Lung (tissue), 10 donors: ENCODE results near the gene CRYAA. TPM values are rescaled to one million over a fixed set of nuclear protein-coding genes. Genes with fewer than 3 reads are reported as not detected.
"Not testable (repeated sequence)": the region's sequence is repeated elsewhere in the genome, so short reads cannot be mapped to it uniquely, and the experiment has no call there.

Source experiments
- ATAC-seq: fragments of 200-7000 bp; cut with Tn5 transposase; one replicate; pipeline ENCODE4 v1.9.1; 2020; ENCODE audit warnings: moderate number of reproducible peaks; ENCODE audit not compliant: insufficient read depth, low FRiP score
- DNase-seq, 3 donors: peaks; one replicate each; pipeline ENCODE4 v3.0.0-alpha.2; 2013 to 2017
- H3K27ac ChIP-seq, 2 donors: one replicate each; pipeline ENCODE4 v1.5.1; 2013; ENCODE audit warnings: mild to moderate bottlenecking in 2 of 2, moderate library complexity in 2 of 2, control low read depth in 1 of 2, inconsistent platforms in 1 of 2, low read depth in 1 of 2, low read length in 1 of 2
- H3K27me3 ChIP-seq, 3 donors: one replicate each; pipeline ENCODE4 v1.5.1; 2013; ENCODE audit warnings: low read length in 2 of 3; ENCODE audit not compliant: control insufficient read depth in 3 of 3, insufficient read depth in 3 of 3
- H3K36me3 ChIP-seq, 4 donors: one replicate each; pipeline ENCODE4 v1.5.1; 2013; ENCODE audit warnings: low read length in 4 of 4, mild to moderate bottlenecking in 1 of 4, moderate library complexity in 1 of 4; ENCODE audit not compliant: control insufficient read depth in 4 of 4, insufficient read depth in 4 of 4
- H3K4me1 ChIP-seq, 5 donors: one replicate each; pipeline ENCODE4 v1.5.1; 2013; ENCODE audit warnings: low read length in 5 of 5, mild to moderate bottlenecking in 2 of 5, moderate library complexity in 1 of 5; ENCODE audit not compliant: control insufficient read depth in 5 of 5, insufficient read depth in 5 of 5
- H3K4me3 ChIP-seq: one replicate; pipeline ENCODE4 v1.5.1; 2013; ENCODE audit warnings: mild to moderate bottlenecking, control low read depth, moderate library complexity
- H3K9ac ChIP-seq, 2 donors: one replicate each; pipeline ENCODE4 v1.5.1; 2013; ENCODE audit warnings: low read length in 2 of 2, control low read depth in 1 of 2; ENCODE audit not compliant: insufficient read depth in 1 of 2
- H3K9me3 ChIP-seq, 4 donors: one replicate each; pipeline ENCODE4 v1.5.1; 2013; ENCODE audit warnings: low read length in 3 of 4, mild to moderate bottlenecking in 1 of 4, moderate library complexity in 1 of 4; ENCODE audit not compliant: control insufficient read depth in 4 of 4, insufficient read depth in 3 of 4
- WGBS, 2 donors: extraction: QIAGEN DNeasy Blood & Tissue Kit; methylation state at CpG; one replicate each; pipeline ENCODE4 v1.1.7; 2013; 5-methylcytosine and 5-hydroxymethylcytosine counted together
- polyA plus RNA-seq, 2 donors: library from polyadenylated mRNA; stranded (reverse); fragments of 200-250 nt; gene quantifications; one replicate each; pipeline ENCODE4 v1.2.1, GENCODE V29; 2013
- total RNA-seq, 2 donors: library from RNA; depleted of rRNA in 1 of 2; stranded (reverse); fragments of >200 nt in 1 of 2; gene quantifications; one replicate each; pipeline ENCODE4 v1.2.1, GENCODE V29; 2014 to 2021
- donor health status: Bipolar disorder and iron deficiency.
- donor health status: healthy.
- donor health status: DM: yes; HTN: yes; CAD: no.

The CRYAA gene
- total and polyA plus RNA-seq, 4 donors, result not detected

DNA sequence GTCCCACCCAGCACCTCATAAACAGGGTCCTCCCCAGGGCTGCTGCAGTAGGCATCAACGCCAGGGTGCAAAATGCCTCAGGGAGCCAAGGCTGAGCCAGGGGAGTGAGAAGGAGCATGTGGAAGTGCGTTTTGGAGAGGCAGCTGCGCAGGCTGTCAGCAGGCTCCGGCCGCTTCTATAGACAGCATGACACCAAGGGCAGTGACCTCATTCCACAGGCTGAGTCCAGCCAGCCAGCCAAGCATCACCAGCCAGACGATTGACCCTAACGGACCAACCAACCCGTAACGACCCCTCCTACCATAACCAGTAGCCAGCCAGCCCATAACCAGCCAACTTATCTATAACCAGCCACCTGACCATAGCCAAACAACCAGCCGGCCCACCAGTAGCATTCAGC lies 1.1 kb downstream of the CRYAA start:
- not testable (repeated sequence) for H3K27ac ChIP-seq, H3K4me3 ChIP-seq, H3K9me3 ChIP-seq, DNase-seq, H3K27me3 ChIP-seq, ATAC-seq, H3K4me1 ChIP-seq, H3K36me3 ChIP-seq, H3K9ac ChIP-seq
- no CpG with 5 or more reads among the region's 10 CpGs for WGBS, 2 donors

DNA sequence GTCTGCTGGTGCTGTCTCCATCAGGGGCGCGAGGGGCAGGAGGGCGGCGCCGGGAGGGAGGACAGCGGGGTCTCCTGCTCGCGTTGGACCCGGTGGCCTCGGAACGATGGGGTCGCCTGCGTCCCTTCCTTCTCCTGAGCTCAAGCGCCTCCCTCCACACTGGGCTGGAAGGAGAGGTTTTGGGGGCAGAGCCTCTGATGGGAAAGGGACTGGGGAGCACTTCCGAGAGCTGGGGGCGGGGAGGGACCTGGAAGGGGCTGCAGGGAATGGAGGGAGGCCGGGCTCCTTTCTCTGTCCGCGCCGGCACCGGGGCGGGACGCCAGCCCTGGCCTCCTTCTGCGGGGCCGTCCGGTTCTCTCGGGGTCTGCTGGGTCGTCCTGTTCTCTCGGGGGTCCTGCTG lies 4.0 kb downstream of the CRYAA start:
- not testable (repeated sequence) for H3K4me1 ChIP-seq, H3K36me3 ChIP-seq, H3K4me3 ChIP-seq, ATAC-seq, H3K9me3 ChIP-seq, DNase-seq, H3K9ac ChIP-seq, H3K27ac ChIP-seq, H3K27me3 ChIP-seq
- 36% methylated on average over 4 of the region's 29 CpGs; no CpG with 5 or more reads in 1 of the 2 donors for WGBS, 2 donors

DNA sequence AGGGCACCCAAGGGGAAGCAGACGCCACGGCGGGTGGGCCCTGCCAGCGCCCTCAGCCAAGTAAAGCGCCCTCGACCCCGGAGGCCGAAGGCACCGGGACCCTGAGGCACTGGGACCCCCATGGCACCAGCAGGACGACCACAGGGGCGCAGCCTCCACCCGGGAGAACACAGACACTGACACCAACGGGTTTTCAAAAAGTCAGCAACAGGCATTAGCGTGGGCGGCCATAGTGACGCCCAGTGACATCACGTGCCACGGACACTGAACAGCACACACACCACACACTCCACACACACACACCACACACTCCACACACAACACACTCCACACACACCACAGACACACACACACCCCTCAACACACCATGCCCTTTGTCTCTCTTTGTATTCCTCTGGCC lies 4.6 kb downstream of the CRYAA start:
- not testable (repeated sequence) for H3K4me3 ChIP-seq, H3K9me3 ChIP-seq, H3K9ac ChIP-seq, H3K36me3 ChIP-seq, H3K27ac ChIP-seq, H3K4me1 ChIP-seq, H3K27me3 ChIP-seq, ATAC-seq, DNase-seq
- 17% methylated on average over 7 of the region's 18 CpGs; no CpG with 5 or more reads in 1 of the 2 donors for WGBS, 2 donors

DNA sequence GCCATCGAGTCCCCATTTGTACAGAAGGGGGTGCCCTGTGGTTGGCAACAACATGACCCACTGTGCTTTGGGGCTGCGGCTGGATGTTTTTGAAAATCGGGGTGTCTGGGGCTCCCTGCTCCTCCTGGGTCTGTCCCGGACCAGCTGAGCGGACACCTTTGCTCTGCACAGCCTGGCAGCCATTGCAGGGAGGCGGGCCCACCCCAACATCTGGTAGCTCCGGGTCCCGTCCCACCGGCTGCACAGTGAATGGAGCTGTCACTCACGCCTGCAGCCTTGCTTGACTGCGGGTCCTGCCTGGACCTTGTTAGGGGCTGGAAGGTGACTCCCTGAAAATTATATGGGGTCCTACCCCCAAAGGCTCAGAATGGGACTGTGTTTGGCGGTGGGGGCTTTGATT lies 5.1 kb downstream of the CRYAA start:
- not testable (repeated sequence) for H3K36me3 ChIP-seq, H3K27ac ChIP-seq, H3K4me1 ChIP-seq, DNase-seq, H3K27me3 ChIP-seq, H3K9me3 ChIP-seq, H3K9ac ChIP-seq, ATAC-seq, H3K4me3 ChIP-seq
- WGBS, 2 donors, result 87 to 98% methylated on average over 5 to 8 of the region's 12 CpGs

DNA sequence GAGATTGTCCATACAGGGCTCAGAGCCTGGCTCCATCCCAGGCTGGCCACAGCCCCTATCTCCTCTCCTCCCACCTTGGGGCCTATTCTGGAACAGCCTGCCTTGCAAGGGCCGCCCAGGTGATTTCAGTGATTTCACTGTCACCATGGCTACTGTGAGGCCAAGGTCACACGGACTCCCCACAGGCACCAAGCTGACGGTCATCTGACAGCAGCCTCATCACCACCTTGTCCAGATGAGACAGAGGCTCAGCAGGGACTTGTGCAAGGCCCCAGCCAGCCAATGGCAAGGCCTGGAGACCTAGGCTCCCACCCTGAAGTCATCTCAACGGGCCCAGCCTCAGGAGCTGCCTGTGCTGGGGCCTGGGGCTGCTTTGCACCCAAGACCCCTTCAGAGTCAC lies 6.2 kb downstream of the CRYAA start:
- 75 to 92% methylated on average over 2 of the region's 4 CpGs for whole genome bisulfite sequencing, 2 donors
- not testable (repeated sequence) for H3K27me3 ChIP-seq, H3K27ac ChIP-seq, H3K4me1 ChIP-seq, DNase-seq, H3K4me3 ChIP-seq, H3K36me3 ChIP-seq, H3K9me3 ChIP-seq, ATAC-seq, H3K9ac ChIP-seq

DNA sequence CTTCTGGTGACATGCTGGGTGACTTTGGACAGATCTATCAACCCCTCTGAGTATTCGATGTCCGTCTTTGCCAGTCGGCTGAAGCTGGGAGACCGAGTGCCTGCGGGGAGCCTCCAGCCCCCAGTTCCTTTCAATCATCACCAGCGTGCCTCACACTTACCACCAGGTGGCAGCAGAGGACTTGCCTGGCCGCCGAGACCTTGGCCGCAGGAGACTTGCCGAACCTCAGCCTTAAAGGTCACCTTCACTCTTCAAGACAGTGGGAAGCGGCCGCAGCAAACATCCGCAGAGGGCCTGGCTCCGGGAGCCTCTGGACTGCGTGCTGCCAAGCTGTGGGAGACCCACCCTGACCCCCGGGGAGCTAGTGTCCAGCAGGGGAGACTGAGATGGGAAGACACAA lies 7.8 kb downstream of the CRYAA start:
- H3K4me1 ChIP-seq, H3K27me3 ChIP-seq, H3K9ac ChIP-seq, DNase-seq, H3K4me3 ChIP-seq, H3K36me3 ChIP-seq, H3K27ac ChIP-seq, H3K9me3 ChIP-seq: not testable (repeated sequence)
- ATAC-seq, result peak; percentile 87
- WGBS, 2 donors, result no CpG with 5 or more reads among the region's 16 CpGs

DNA sequence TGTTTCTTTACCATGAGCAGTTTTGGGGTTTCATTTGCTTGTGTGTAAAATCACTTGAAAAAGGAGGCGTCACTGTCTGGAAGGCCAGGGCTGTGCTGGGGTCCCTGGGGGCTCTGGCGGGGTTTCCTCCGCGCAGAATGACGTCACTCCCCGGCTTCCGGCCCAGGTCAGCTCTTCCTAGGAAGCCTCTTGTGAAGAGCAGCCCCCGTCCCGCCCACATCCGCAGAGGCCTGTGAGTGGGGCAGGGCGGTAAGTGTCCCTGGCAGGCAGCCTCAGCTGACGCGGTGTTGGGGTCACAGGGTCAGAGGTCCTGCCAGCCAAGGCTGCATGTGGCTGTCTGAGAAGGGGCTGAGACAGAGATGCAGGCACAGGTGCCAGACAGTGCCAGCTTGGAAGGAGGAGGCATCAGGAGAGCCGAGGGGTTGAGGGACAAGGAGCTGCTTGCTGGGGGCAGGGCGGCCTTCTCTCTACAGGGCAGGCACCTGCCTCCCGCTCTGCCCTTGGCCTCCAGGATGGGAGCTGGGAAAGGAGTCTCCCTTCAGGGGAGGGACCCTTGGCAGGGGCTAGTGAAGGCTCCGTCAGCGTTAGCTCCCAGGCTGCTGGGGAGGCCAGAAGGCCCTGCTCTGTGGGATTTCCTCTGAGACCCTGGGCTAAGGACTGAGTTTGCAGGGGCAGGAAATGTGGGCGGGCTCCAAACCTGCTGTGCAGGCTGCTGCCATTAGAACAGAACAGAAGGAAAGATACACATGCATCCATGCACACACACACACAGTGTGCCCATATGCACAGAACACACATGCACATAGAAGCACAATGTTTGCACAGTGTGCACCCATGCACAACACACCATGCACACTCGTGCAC lies 8.5 kb downstream of the CRYAA start:
- no CpG with 5 or more reads among the region's 20 CpGs for WGBS, 2 donors
- not testable (repeated sequence) for H3K9ac ChIP-seq, H3K36me3 ChIP-seq, H3K27ac ChIP-seq, H3K27me3 ChIP-seq, H3K4me1 ChIP-seq, DNase-seq, H3K9me3 ChIP-seq, H3K4me3 ChIP-seq
- peak; percentile 75 for ATAC-seq

DNA sequence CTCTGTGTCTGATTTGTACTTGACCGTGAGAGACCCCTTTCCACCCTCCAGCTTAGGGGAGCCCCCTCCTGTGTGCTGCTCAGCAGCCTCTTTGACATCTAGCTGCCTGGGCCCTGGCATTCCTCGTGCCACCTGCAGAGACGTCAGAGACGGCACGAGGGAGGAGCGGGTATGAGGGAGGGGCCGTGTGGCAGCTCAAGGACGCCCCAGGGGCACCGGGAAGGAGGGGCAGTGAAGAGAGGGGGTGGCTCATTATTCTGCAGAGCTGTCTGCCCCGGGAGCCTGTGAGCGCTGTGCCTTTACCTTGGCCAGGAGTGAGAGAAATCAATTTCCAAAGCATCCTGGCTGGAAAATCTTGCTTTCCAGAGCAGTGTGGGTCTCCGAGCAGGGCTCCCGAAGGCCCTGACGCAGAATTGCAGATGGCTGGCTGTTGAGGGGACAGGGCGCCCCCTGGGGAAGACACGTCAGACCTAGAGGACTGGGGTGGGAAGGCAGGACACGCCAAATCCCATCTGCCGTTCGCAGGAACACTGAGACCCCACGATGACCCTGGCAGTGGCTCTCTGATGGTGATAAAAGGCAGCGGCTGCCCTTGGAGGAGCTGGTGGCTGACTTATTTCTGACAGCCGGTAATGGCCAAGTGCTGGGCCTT lies 9.5 kb downstream of the CRYAA start:
- ATAC-seq, H3K27me3 ChIP-seq, H3K9ac ChIP-seq, H3K36me3 ChIP-seq, DNase-seq, H3K27ac ChIP-seq, H3K4me1 ChIP-seq, H3K4me3 ChIP-seq, H3K9me3 ChIP-seq: not testable (repeated sequence)
- WGBS, 2 donors, result no CpG with 5 or more reads among the region's 22 CpGs
